ENCODE results near the gene CTIF. TPM values are rescaled to one million over a fixed set of nuclear protein-coding genes. Genes with fewer than 3 reads are reported as not detected.

Gene CTIF
- total RNA-seq, 5 donors from 2014 or later (not counting 1 experiment from before 2014, with no cell fraction given) = 3.2 to 6.7 (median 4.7) TPM

GRCh38 chr18:48871391-48872166 is 332.7 kb downstream of the CTIF start:
- H3K9me3 Mint-ChIP-seq = no peaks in the 10 kb centered on the region
- no peaks in the 10 kb centered on the region for H3K9me3 ChIP-seq
- ChIA-PET CTCF (no interaction called here), POLR2A (interaction anchor here in 1 of 2 donors (0.5 kb wide), 1 partner anchor 53 kb away, joined by 3 read pairs; no protein-coding TSS in a partner anchor)
- H3K4me3 Mint-ChIP-seq = no peak overlapping the region
- no peaks in the 10 kb centered on the region for H3K27me3 Mint-ChIP-seq
- no peak overlapping the region for H3K4me3 ChIP-seq (ENCODE audit: control insufficient read depth in 1 of 2, extremely low read depth in 1 of 2, low read length in 1 of 2)
- DNase-seq (no peak), ATAC-seq (replicated peaks in 1 of 4) (no peak)
- peaks cover 0 to 9% of the 10 kb centered on the region in 2 experiments for H3K27me3 ChIP-seq (replicated peaks in 1 of 2; ENCODE audit: control insufficient read depth in 2 of 2, extremely low read depth in 1 of 2, insufficient read depth in 2 of 2, low read length in 1 of 2)
- H3K4me1 Mint-ChIP-seq = peaks cover 14 to 24% (median 16%) of the 10 kb centered on the region in 3 donors
- no peaks in the 10 kb centered on the region for H3K36me3 ChIP-seq (ENCODE audit: control insufficient read depth in 2 of 2, extremely low read depth in 1 of 2, insufficient read depth in 1 of 2, low read length in 1 of 2)
- H3K4me1 ChIP-seq (ENCODE audit: control insufficient read depth in 1 of 2, extremely low read depth in 1 of 2, insufficient read depth in 2 of 2, low read length in 2 of 2) = peaks cover 0 to 60% of the 10 kb centered on the region in 2 experiments
- H3K27ac ChIP-seq (ENCODE audit: low read length) = no peak overlapping the region
- 96% methylated on average over 19 of the region's 23 CpGs for WGBS (ENCODE audit: insufficient coverage)
- H3K27ac Mint-ChIP-seq = no peak overlapping the region
- no peaks in the 10 kb centered on the region for H3K36me3 Mint-ChIP-seq

- H3K9me3 Mint-ChIP-seq = no peaks in the 10 kb centered on the region
- H3K36me3 Mint-ChIP-seq = no peaks in the 10 kb centered on the region
- ChIA-PET CTCF (interaction anchor here in 1 of 2 donors (1.0 kb wide), 1 partner anchor 40 kb away, joined by 3 read pairs; no protein-coding TSS in a partner anchor), POLR2A (no interaction called here)
- DNase-seq = no peak
- ATAC-seq (replicated peaks in 1 of 4) = no peak
- H3K4me3 Mint-ChIP-seq = no peak overlapping the region
- Histone ChIP-seq H3K27ac (ENCODE audit: low read length) (no peak overlapping the region), H3K27me3 (replicated peaks in 1 of 2; ENCODE audit: control insufficient read depth in 2 of 2, extremely low read depth in 1 of 2, insufficient read depth in 2 of 2, low read length in 1 of 2) (peaks cover 0 to 9% of the 10 kb centered on the region in 2 experiments), H3K9me3 (no peaks in the 10 kb centered on the region), H3K4me3 (ENCODE audit: control insufficient read depth in 1 of 2, extremely low read depth in 1 of 2, low read length in 1 of 2) (no peak overlapping the region), H3K36me3 (ENCODE audit: control insufficient read depth in 2 of 2, extremely low read depth in 1 of 2, insufficient read depth in 1 of 2, low read length in 1 of 2) (no peaks in the 10 kb centered on the region), H3K4me1 (ENCODE audit: control insufficient read depth in 1 of 2, extremely low read depth in 1 of 2, insufficient read depth in 2 of 2, low read length in 2 of 2) (peaks cover 0 to 51% of the 10 kb centered on the region in 2 experiments)
- WGBS (ENCODE audit: insufficient coverage) = 84% methylated on average over 8 of the region's 20 CpGs
- peaks cover 14 to 24% (median 16%) of the 10 kb centered on the region in 3 donors for H3K4me1 Mint-ChIP-seq
- no peaks in the 10 kb centered on the region for H3K27me3 Mint-ChIP-seq
- H3K27ac Mint-ChIP-seq = peak overlapping the region in 1 of 2 donors; percentile 25
Observed at GRCh38 chr18:48872234-48873145, 333.7 kb downstream of the CTIF start.

GRCh38 chr18:48874233-48874632 is 335.4 kb downstream of the CTIF start:
- H3K4me3 Mint-ChIP-seq = no peak overlapping the region
- H3K27me3 ChIP-seq (replicated peaks in 1 of 2; ENCODE audit: control insufficient read depth in 2 of 2, extremely low read depth in 1 of 2, insufficient read depth in 2 of 2, low read length in 1 of 2) = peaks cover 0 to 5% of the 10 kb centered on the region in 2 experiments
- no peaks in the 10 kb centered on the region for H3K9me3 ChIP-seq
- POLR2A ChIA-PET = no interaction called here
- ATAC-seq (replicated peaks in 1 of 4) = no peak
- H3K9me3 Mint-ChIP-seq = no peaks in the 10 kb centered on the region
- no peaks in the 10 kb centered on the region for H3K36me3 Mint-ChIP-seq
- H3K4me1 ChIP-seq (ENCODE audit: control insufficient read depth in 1 of 2, extremely low read depth in 1 of 2, insufficient read depth in 2 of 2, low read length in 2 of 2) = peaks cover 0 to 34% of the 10 kb centered on the region in 2 experiments
- CTCF ChIA-PET = interaction anchor here in 1 of 2 donors (1.0 kb wide), 1 partner anchor 51 kb away, joined by 3 read pairs; no protein-coding TSS in a partner anchor
- H3K4me1 Mint-ChIP-seq = peaks cover 0 to 10% (median 5%) of the 10 kb centered on the region in 3 donors
- H3K36me3 ChIP-seq (ENCODE audit: control insufficient read depth in 2 of 2, extremely low read depth in 1 of 2, insufficient read depth in 1 of 2, low read length in 1 of 2) = no peaks in the 10 kb centered on the region
- H3K27ac ChIP-seq (ENCODE audit: low read length) = no peak overlapping the region
- WGBS (ENCODE audit: insufficient coverage) = 95% methylated on average over 4 of the region's 5 CpGs
- no peak for DNase-seq
- H3K27ac Mint-ChIP-seq = no peak overlapping the region
- no peak overlapping the region for H3K4me3 ChIP-seq (ENCODE audit: control insufficient read depth in 1 of 2, extremely low read depth in 1 of 2, low read length in 1 of 2)
- H3K27me3 Mint-ChIP-seq = peaks cover 4 to 5% of the 10 kb centered on the region in 2 donors

- H3K27ac Mint-ChIP-seq = no peak overlapping the region
- POLR2A ChIA-PET = no interaction called here
- 95% methylated on average over 10 of the region's 15 CpGs for WGBS (ENCODE audit: insufficient coverage)
Observed at GRCh38 chr18:48874701-48875162, 335.9 kb downstream of the CTIF start.

GRCh38 chr18:48875314-48875941 is 336.6 kb downstream of the CTIF start:
- ATAC-seq (replicated peaks in 1 of 4) (no peak), DNase-seq (no peak)
- Histone ChIP-seq H3K9me3 (no peaks in the 10 kb centered on the region), H3K27me3 (replicated peaks in 1 of 2; ENCODE audit: control insufficient read depth in 2 of 2, extremely low read depth in 1 of 2, insufficient read depth in 2 of 2, low read length in 1 of 2) (peaks cover 0 to 5% of the 10 kb centered on the region in 2 experiments), H3K4me3 (ENCODE audit: control insufficient read depth in 1 of 2, extremely low read depth in 1 of 2, low read length in 1 of 2) (no peak overlapping the region), H3K36me3 (ENCODE audit: control insufficient read depth in 2 of 2, extremely low read depth in 1 of 2, insufficient read depth in 1 of 2, low read length in 1 of 2) (no peaks in the 10 kb centered on the region), H3K27ac (ENCODE audit: low read length) (no peak overlapping the region), H3K4me1 (ENCODE audit: control insufficient read depth in 1 of 2, extremely low read depth in 1 of 2, insufficient read depth in 2 of 2, low read length in 2 of 2) (peaks cover 0 to 27% of the 10 kb centered on the region in 2 experiments)
- no peak overlapping the region for H3K4me3 Mint-ChIP-seq
- H3K4me1 Mint-ChIP-seq = peaks cover 6 to 7% (median 6%) of the 10 kb centered on the region in 3 donors
- CTCF ChIA-PET = interaction anchor here in 1 of 2 donors (1.0 kb wide), 1 partner anchor 50 kb away, joined by 3 read pairs; no protein-coding TSS in a partner anchor
- H3K36me3 Mint-ChIP-seq = no peaks in the 10 kb centered on the region
- peaks cover 4 to 5% of the 10 kb centered on the region in 2 donors for H3K27me3 Mint-ChIP-seq
- H3K9me3 Mint-ChIP-seq = no peaks in the 10 kb centered on the region
- H3K27ac Mint-ChIP-seq = no peak overlapping the region
- 89% methylated on average over 18 of the region's 18 CpGs for WGBS (ENCODE audit: insufficient coverage)
- POLR2A ChIA-PET = no interaction called here

More at GRCh38 chr18:48874701-48875162, 335.9 kb downstream of the CTIF start:
- Histone ChIP-seq H3K9me3 (no peaks in the 10 kb centered on the region), H3K36me3 (ENCODE audit: control insufficient read depth in 2 of 2, extremely low read depth in 1 of 2, insufficient read depth in 1 of 2, low read length in 1 of 2) (no peaks in the 10 kb centered on the region), H3K27ac (ENCODE audit: low read length) (no peak overlapping the region), H3K27me3 (replicated peaks in 1 of 2; ENCODE audit: control insufficient read depth in 2 of 2, extremely low read depth in 1 of 2, insufficient read depth in 2 of 2, low read length in 1 of 2) (peaks cover 0 to 5% of the 10 kb centered on the region in 2 experiments), H3K4me3 (ENCODE audit: control insufficient read depth in 1 of 2, extremely low read depth in 1 of 2, low read length in 1 of 2) (no peak overlapping the region), H3K4me1 (ENCODE audit: control insufficient read depth in 1 of 2, extremely low read depth in 1 of 2, insufficient read depth in 2 of 2, low read length in 2 of 2) (peaks cover 0 to 29% of the 10 kb centered on the region in 2 experiments)
- DNase-seq (no peak), ATAC-seq (replicated peaks in 1 of 4) (no peak)
- Mint-ChIP-seq H3K4me1 (peaks cover 0 to 6% (median 3%) of the 10 kb centered on the region in 3 donors), H3K36me3 (no peaks in the 10 kb centered on the region), H3K4me3 (no peak overlapping the region), H3K9me3 (no peaks in the 10 kb centered on the region), H3K27me3 (peaks cover 4 to 5% of the 10 kb centered on the region in 2 donors)
- CTCF ChIA-PET = interaction anchor here in 1 of 2 donors (1.0 kb wide), 1 partner anchor 50 kb away, joined by 3 read pairs; no protein-coding TSS in a partner anchor

Measured in T-cell (primary cell).